ENCODE measurements around the gene MID1. TPM values are rescaled to one million over a fixed set of nuclear protein-coding genes. Genes with fewer than 3 reads are reported as not detected.

The MID1 gene
- total RNA-seq, 1 experiment from 2014 or later, result 79.5 TPM

- Histone ChIP-seq H3K4me1 (replicated peaks; ENCODE audit: insufficient read depth) (no peaks in the 10 kb centered on the region), H4K20me1 (ENCODE audit: insufficient read depth) (no peaks in the 10 kb centered on the region), H3K36me3 (ENCODE audit: low read depth) (no peaks in the 10 kb centered on the region), H2AFZ (no peak overlapping the region), H3F3A (ENCODE audit: insufficient read depth, low read depth) (no peaks in the 10 kb centered on the region), H3K9me2 (ENCODE audit: insufficient read depth) (no peaks in the 10 kb centered on the region), H3K4me3 (no peak overlapping the region), H3K79me2 (ENCODE audit: low read depth) (no peaks in the 10 kb centered on the region), H3K27me3 (ENCODE audit: insufficient read depth, low read depth) (no peaks in the 10 kb centered on the region), H3K9me3 (ENCODE audit: insufficient read depth, low read depth) (no peaks in the 10 kb centered on the region), H3K27ac (no peak overlapping the region), H3K4me2 (no peak overlapping the region)
- ChIA-PET POLR2A (ENCODE audit: unreplicated experiment) (no interaction called here), CTCF (no interaction called here)
- DNase-seq, result no peak
- BruUV-seq (replicated peaks), result no TSS peak
- intact Hi-C loops (cut with micrococcal nuclease; ENCODE audit: unreplicated experiment), result no loop called here
- no peak for TF ChIP-seq CTCF (conservative IDR thresholded peaks at IDR 0.05)
- no peak for TF ChIP-seq EZH2 (IDR thresholded peaks at IDR 0.05; ENCODE audit: low read depth)
Measured at GRCh38 chrX:10496345-10496965, 123.9 kb downstream of the MID1 start.

GRCh38 chrX:10495677-10496076, 124.7 kb downstream of the MID1 start:
- no peaks in the 10 kb centered on the region for H3K36me3 ChIP-seq (ENCODE audit: low read depth)
- H4K20me1 ChIP-seq (ENCODE audit: insufficient read depth), result no peaks in the 10 kb centered on the region
- CTCF ChIA-PET, result no interaction called here
- H3K4me1 ChIP-seq (replicated peaks; ENCODE audit: insufficient read depth), result no peaks in the 10 kb centered on the region
- no peaks in the 10 kb centered on the region for H3K27me3 ChIP-seq (ENCODE audit: insufficient read depth, low read depth)
- intact Hi-C loops (cut with micrococcal nuclease; ENCODE audit: unreplicated experiment), result no loop called here
- no TSS peak for BruUV-seq (replicated peaks)
- H3K9me3 ChIP-seq (ENCODE audit: insufficient read depth, low read depth), result no peaks in the 10 kb centered on the region
- no peak overlapping the region for H3K4me2 ChIP-seq
- H3K79me2 ChIP-seq (ENCODE audit: low read depth), result no peaks in the 10 kb centered on the region
- H2AFZ ChIP-seq, result no peak overlapping the region
- DNase-seq, result no peak
- no peak for TF ChIP-seq CTCF (conservative IDR thresholded peaks at IDR 0.05)
- TF ChIP-seq EZH2 (IDR thresholded peaks at IDR 0.05; ENCODE audit: low read depth), result no peak
- POLR2A ChIA-PET (ENCODE audit: unreplicated experiment), result no interaction called here
- no peaks in the 10 kb centered on the region for H3F3A ChIP-seq (ENCODE audit: insufficient read depth, low read depth)
- H3K9me2 ChIP-seq (ENCODE audit: insufficient read depth), result no peaks in the 10 kb centered on the region
- no peak overlapping the region for H3K27ac ChIP-seq
- H3K4me3 ChIP-seq, result no peak overlapping the region

GRCh38 chrX:10492250-10492649, 128.1 kb downstream of the MID1 start:
- Histone ChIP-seq H3K36me3 (ENCODE audit: low read depth) (no peaks in the 10 kb centered on the region), H3K79me2 (ENCODE audit: low read depth) (no peaks in the 10 kb centered on the region), H3K9me3 (ENCODE audit: insufficient read depth, low read depth) (no peaks in the 10 kb centered on the region), H3F3A (ENCODE audit: insufficient read depth, low read depth) (no peaks in the 10 kb centered on the region), H3K4me1 (replicated peaks; ENCODE audit: insufficient read depth) (no peaks in the 10 kb centered on the region), H3K4me3 (no peak overlapping the region), H3K9me2 (ENCODE audit: insufficient read depth) (no peaks in the 10 kb centered on the region), H4K20me1 (ENCODE audit: insufficient read depth) (no peaks in the 10 kb centered on the region), H2AFZ (no peak overlapping the region), H3K27me3 (ENCODE audit: insufficient read depth, low read depth) (no peaks in the 10 kb centered on the region), H3K4me2 (no peak overlapping the region), H3K27ac (no peak overlapping the region)
- no TSS peak for BruUV-seq (replicated peaks)
- TF ChIP-seq EZH2 (IDR thresholded peaks at IDR 0.05; ENCODE audit: low read depth), result no peak
- TF ChIP-seq CTCF (conservative IDR thresholded peaks at IDR 0.05), result no peak
- ChIA-PET POLR2A (ENCODE audit: unreplicated experiment) (interaction anchor here (0.6 kb wide), 1 partner anchor 69 kb away, joined by 3 read pairs; no protein-coding TSS in a partner anchor), CTCF (no interaction called here)
- DNase-seq, result no peak
- intact Hi-C loops (cut with micrococcal nuclease; ENCODE audit: unreplicated experiment), result no loop called here

Data from PC-9 (cell line).